NCI-H2196 (cell line): ENCODE measurements around the gene IFNAR1.
A peak's percentile ranks its signal among the peaks of the same experiment; 100 is the strongest.
"Not testable (repeated sequence)": the region's sequence is repeated elsewhere in the genome, so short reads cannot be mapped to it uniquely, and the experiment has no call there.

Source experiments
- DNase-seq: peaks from one replicate; lab custom pipeline; 2025; ENCODE audit not compliant: unreplicated experiment; lab: John Stamatoyannopoulos, UW

Gene IFNAR1

GRCh38 chr21:33305938-33306337, 18.8 kb upstream of the IFNAR1 start:
- DNase-seq, result no peak

GRCh38 chr21:33308586-33309490, 15.9 kb upstream of the IFNAR1 start:
- DNase-seq, result peak; percentile 63

- no peak for DNase-seq
Measured at GRCh38 chr21:33309778-33310177, 15.0 kb upstream of the IFNAR1 start.

- no peak for DNase-seq
Measured at GRCh38 chr21:33312121-33312520, 12.6 kb upstream of the IFNAR1 start.

- DNase-seq, result no peak
Measured at GRCh38 chr21:33313183-33313582, 11.6 kb upstream of the IFNAR1 start.

- DNase-seq, result no peak
Measured at GRCh38 chr21:33313611-33314010, 11.2 kb upstream of the IFNAR1 start.

- DNase-seq, result no peak
Measured at GRCh38 chr21:33314111-33314510, 10.7 kb upstream of the IFNAR1 start.

GRCh38 chr21:33315946-33316710, 8.6 kb upstream of the IFNAR1 start:
- no peak for DNase-seq

- DNase-seq, result no peak
Measured at GRCh38 chr21:33317145-33317544, 7.6 kb upstream of the IFNAR1 start.

- no peak for DNase-seq
Measured at GRCh38 chr21:33317786-33318486, 6.8 kb upstream of the IFNAR1 start.

- not testable (repeated sequence) for DNase-seq
Measured at GRCh38 chr21:33321005-33321404, 3.8 kb upstream of the IFNAR1 start.

GRCh38 chr21:33323610-33324009, 1.2 kb upstream of the IFNAR1 start:
- DNase-seq, result not testable (repeated sequence)

- DNase-seq, result peak; percentile 50
Measured at GRCh38 chr21:33325222-33326067, 675 bp downstream of the IFNAR1 start.

- DNase-seq, result no peak
Measured at GRCh38 chr21:33327326-33327725, 2.6 kb downstream of the IFNAR1 start.

GRCh38 chr21:33327792-33328433, 3.1 kb downstream of the IFNAR1 start:
- no peak for DNase-seq

- no peak for DNase-seq
Measured at GRCh38 chr21:33330726-33331125, 6.0 kb downstream of the IFNAR1 start.

- no peak for DNase-seq
Measured at GRCh38 chr21:33332143-33332542, 7.4 kb downstream of the IFNAR1 start.

GRCh38 chr21:33334191-33334590, 9.4 kb downstream of the IFNAR1 start:
- no peak for DNase-seq

- no peak for DNase-seq
Measured at GRCh38 chr21:33334824-33335223, 10.1 kb downstream of the IFNAR1 start.

- DNase-seq, result no peak
Measured at GRCh38 chr21:33339135-33339534, 14.4 kb downstream of the IFNAR1 start.
